Measurements from ENCODE around the gene ZNF646.

ZNF646 gene

GRCh38 chr16:31130336-31130891 lies 56.2 kb downstream of the ZNF646 start:
- H3K9me3 ChIP-seq (ENCODE audit: control insufficient read depth, low read depth, low read length), result no peaks in the 10 kb centered on the region
- H3K36me3 ChIP-seq (ENCODE audit: control insufficient read depth, low read depth, low read length), result peaks cover 18% of the 10 kb centered on the region

GRCh38 chr16:31130899-31131298 lies 56.7 kb downstream of the ZNF646 start:
- Histone ChIP-seq H3K27ac (ENCODE audit: low read length) (no peak overlapping the region), H3K4me3 (ENCODE audit: low read length) (no peak overlapping the region), H3K9me3 (ENCODE audit: control insufficient read depth, low read depth, low read length) (no peaks in the 10 kb centered on the region), H3K27me3 (ENCODE audit: control insufficient read depth, insufficient read depth, low read length) (no peaks in the 10 kb centered on the region), H3K4me1 (ENCODE audit: control insufficient read depth, low read depth, low read length) (peaks cover 19% of the 10 kb centered on the region), H3K9ac (ENCODE audit: low read length) (no peak overlapping the region), H3K36me3 (ENCODE audit: control insufficient read depth, low read depth, low read length) (peaks cover 18% of the 10 kb centered on the region)

More at GRCh38 chr16:31130336-31130891, 56.2 kb downstream of the ZNF646 start:
- H3K27ac ChIP-seq (ENCODE audit: low read length), result no peak overlapping the region
- no peak overlapping the region for H3K4me3 ChIP-seq (ENCODE audit: low read length)
- no peaks in the 10 kb centered on the region for H3K27me3 ChIP-seq (ENCODE audit: control insufficient read depth, insufficient read depth, low read length)
- no peak overlapping the region for H3K9ac ChIP-seq (ENCODE audit: low read length)
- peaks cover 16% of the 10 kb centered on the region for H3K4me1 ChIP-seq (ENCODE audit: control insufficient read depth, low read depth, low read length)

- Histone ChIP-seq H3K27me3 (ENCODE audit: control insufficient read depth, insufficient read depth, low read length) (no peaks in the 10 kb centered on the region), H3K9ac (ENCODE audit: low read length) (no peak overlapping the region), H3K4me3 (ENCODE audit: low read length) (no peak overlapping the region), H3K36me3 (ENCODE audit: control insufficient read depth, low read depth, low read length) (peaks cover 18% of the 10 kb centered on the region), H3K9me3 (ENCODE audit: control insufficient read depth, low read depth, low read length) (no peaks in the 10 kb centered on the region), H3K4me1 (ENCODE audit: control insufficient read depth, low read depth, low read length) (peaks cover 20% of the 10 kb centered on the region), H3K27ac (ENCODE audit: low read length) (no peak overlapping the region)
These were observed 57.2 kb downstream of the ZNF646 start for GRCh38 chr16:31131416-31131815.

GRCh38 chr16:31131841-31132271 lies 57.6 kb downstream of the ZNF646 start:
- no peaks in the 10 kb centered on the region for H3K9me3 ChIP-seq (ENCODE audit: control insufficient read depth, low read depth, low read length)
- H3K36me3 ChIP-seq (ENCODE audit: control insufficient read depth, low read depth, low read length), result peaks cover 18% of the 10 kb centered on the region
- H3K27me3 ChIP-seq (ENCODE audit: control insufficient read depth, insufficient read depth, low read length), result no peaks in the 10 kb centered on the region
- no peak overlapping the region for H3K27ac ChIP-seq (ENCODE audit: low read length)
- H3K9ac ChIP-seq (ENCODE audit: low read length), result no peak overlapping the region
- H3K4me3 ChIP-seq (ENCODE audit: low read length), result no peak overlapping the region
- H3K4me1 ChIP-seq (ENCODE audit: control insufficient read depth, low read depth, low read length), result peaks cover 20% of the 10 kb centered on the region

GRCh38 chr16:31132303-31132979 lies 58.2 kb downstream of the ZNF646 start:
- Histone ChIP-seq H3K9ac (ENCODE audit: low read length) (no peak overlapping the region), H3K36me3 (ENCODE audit: control insufficient read depth, low read depth, low read length) (peaks cover 14% of the 10 kb centered on the region), H3K4me3 (ENCODE audit: low read length) (no peak overlapping the region), H3K27me3 (ENCODE audit: control insufficient read depth, insufficient read depth, low read length) (no peaks in the 10 kb centered on the region), H3K4me1 (ENCODE audit: control insufficient read depth, low read depth, low read length) (peaks cover 20% of the 10 kb centered on the region), H3K27ac (ENCODE audit: low read length) (no peak overlapping the region), H3K9me3 (ENCODE audit: control insufficient read depth, low read depth, low read length) (no peaks in the 10 kb centered on the region)

GRCh38 chr16:31133046-31133501 lies 58.9 kb downstream of the ZNF646 start:
- Histone ChIP-seq H3K27me3 (ENCODE audit: control insufficient read depth, insufficient read depth, low read length) (no peaks in the 10 kb centered on the region), H3K4me3 (ENCODE audit: low read length) (no peak overlapping the region), H3K9me3 (ENCODE audit: control insufficient read depth, low read depth, low read length) (no peaks in the 10 kb centered on the region), H3K27ac (ENCODE audit: low read length) (no peak overlapping the region), H3K9ac (ENCODE audit: low read length) (no peak overlapping the region), H3K4me1 (ENCODE audit: control insufficient read depth, low read depth, low read length) (peaks cover 20% of the 10 kb centered on the region), H3K36me3 (ENCODE audit: control insufficient read depth, low read depth, low read length) (peaks cover 10% of the 10 kb centered on the region)

Data from iPS-18a (cell line).